ENCODE results near the gene TMEM175. TPM values are rescaled to one million over a fixed set of nuclear protein-coding genes. Genes with fewer than 3 reads are reported as not detected.

The TMEM175 gene
- total RNA-seq, 2 experiments from 2014 or later: 12.5 to 33.1 TPM

GRCh38 chr4:921830-922331 lies 10.4 kb upstream of the TMEM175 start:
- H2AFZ ChIP-seq (ENCODE audit: low read length): no peak overlapping the region
- H3K4me2 ChIP-seq (ENCODE audit: low read length): peak overlapping the region; percentile 85
- peak; percentile 72 for DNase-seq (ENCODE audit: low spot score)
- peak overlapping the region; percentile 90 for H3K27ac ChIP-seq (ENCODE audit: low read depth, low read length, poor library complexity, severe bottlenecking)
- peaks cover 93% of the 10 kb centered on the region for H3K79me2 ChIP-seq (ENCODE audit: insufficient read depth, low read depth, low read length)
- peak overlapping the region; percentile 51 for H3K4me3 ChIP-seq (ENCODE audit: low read depth, low read length, poor library complexity, severe bottlenecking)
- no TSS peak for BruUV-seq (replicated peaks)
- H3K9me3 ChIP-seq (ENCODE audit: low read length): peaks cover 13% of the 10 kb centered on the region
- H4K20me1 ChIP-seq (ENCODE audit: insufficient read depth, low read length): no peaks in the 10 kb centered on the region; the same call in 1 of the 2 replicates
- ChIA-PET POLR2A (interaction anchor here (1.2 to 1.3 kb wide), 2 partner anchors 9 to 13 kb away, joined by 5 read pairs; no protein-coding TSS in a partner anchor), CTCF (ENCODE audit: unreplicated experiment) (interaction anchor here (0.6 kb wide), 1 partner anchor 65 kb away, joined by 3 read pairs; the partner anchor contains the start of gene IDUA)
- TF ChIP-seq CTCF (conservative IDR thresholded peaks at IDR 0.05; ENCODE audit: low read length): no peak
- no peak for TF ChIP-seq EZH2phosphoT487 (IDR thresholded peaks at IDR 0.05; ENCODE audit: borderline replicate concordance, low read depth, low read length)
- H3K36me3 ChIP-seq (ENCODE audit: insufficient read depth, low read length): peaks cover 34% of the 10 kb centered on the region
- intact Hi-C loops (cut with micrococcal nuclease; ENCODE audit: unreplicated experiment): loop anchor here (5.0 kb wide), 1 partner anchor 140 kb away; no protein-coding TSS in a partner anchor
- H3K4me1 ChIP-seq (ENCODE audit: insufficient read depth, low read length, poor library complexity, severe bottlenecking): peaks cover 58% of the 10 kb centered on the region
- no peaks in the 10 kb centered on the region for H3K9me2 ChIP-seq (ENCODE audit: insufficient read depth, low read length)

- H3K36me3 ChIP-seq (ENCODE audit: insufficient read depth, low read length): peaks cover 24% of the 10 kb centered on the region
- H3K4me2 ChIP-seq (ENCODE audit: low read length): peak overlapping the region; percentile 85
- TF ChIP-seq CTCF (conservative IDR thresholded peaks at IDR 0.05; ENCODE audit: low read length) (no peak), EZH2phosphoT487 (IDR thresholded peaks at IDR 0.05; ENCODE audit: borderline replicate concordance, low read depth, low read length) (no peak)
- H2AFZ ChIP-seq (ENCODE audit: low read length): no peak overlapping the region
- no peaks in the 10 kb centered on the region for H3K9me2 ChIP-seq (ENCODE audit: insufficient read depth, low read length)
- H3K9me3 ChIP-seq (ENCODE audit: low read length): no peaks in the 10 kb centered on the region
- DNase-seq (ENCODE audit: low spot score): peak; percentile 68
- POLR2A ChIA-PET: no interaction called here
- intact Hi-C loops (cut with micrococcal nuclease; ENCODE audit: unreplicated experiment): loop anchor here (5.0 kb wide), 1 partner anchor 142 kb away; no protein-coding TSS in a partner anchor
- peaks cover under 1% of the 10 kb centered on the region; the same call in 1 of the 2 replicates for H4K20me1 ChIP-seq (ENCODE audit: insufficient read depth, low read length)
- peak overlapping the region; percentile 90 for H3K27ac ChIP-seq (ENCODE audit: low read depth, low read length, poor library complexity, severe bottlenecking)
- BruUV-seq (replicated peaks): no TSS peak
- peaks cover 79% of the 10 kb centered on the region for H3K79me2 ChIP-seq (ENCODE audit: insufficient read depth, low read depth, low read length)
- peaks cover 58% of the 10 kb centered on the region for H3K4me1 ChIP-seq (ENCODE audit: insufficient read depth, low read length, poor library complexity, severe bottlenecking)
- H3K4me3 ChIP-seq (ENCODE audit: low read depth, low read length, poor library complexity, severe bottlenecking): peak overlapping the region; percentile 32
- CTCF ChIA-PET (ENCODE audit: unreplicated experiment): interaction anchor here (0.6 kb wide), 2 partner anchors 9 to 468 kb away, joined by 3 read pairs; no protein-coding TSS in a partner anchor
Observed at GRCh38 chr4:924107-925096, 7.9 kb upstream of the TMEM175 start.

All from OCI-LY7 (cell line).